Astrocyte (in vitro differentiated cells and primary cell): ENCODE measurements around the gene ZNRF1. TPM values are rescaled to one million over a fixed set of nuclear protein-coding genes. Genes with fewer than 3 reads are reported as not detected.

Experiments used
- DNase-seq: peaks from one replicate; pipeline ENCODE4 v3.0.0-alpha.2; 2010; ENCODE audit warnings: low read depth
- FAIRE-seq: peaks from 2 replicates; lab custom pipeline; 2011; peaks lifted over from hg19 to GRCh38; lab: Jason Lieb, UNC
- H2AFZ ChIP-seq: 2 replicates; pipeline ENCODE4 v1.6.0; 2012; ENCODE audit warnings: low read depth, low read length, inconsistent platforms
- H3K27ac ChIP-seq: 2 replicates; pipeline ENCODE4 v1.5.1; 2011; ENCODE audit warnings: low read depth, low read length, inconsistent platforms
- H3K27me3 ChIP-seq: 2 replicates; pipeline ENCODE4 v1.6.0; 2011; ENCODE audit warnings: low read length, inconsistent platforms; ENCODE audit not compliant: insufficient read depth
- H3K36me3 ChIP-seq: 2 replicates; pipeline ENCODE4 v1.5.1; 2011; ENCODE audit warnings: low read length, inconsistent platforms; ENCODE audit not compliant: insufficient read depth
- H3K4me1 ChIP-seq: 2 replicates; pipeline ENCODE4 v1.5.1; 2011; ENCODE audit warnings: low read length, inconsistent platforms; ENCODE audit not compliant: insufficient read depth
- H3K4me2 ChIP-seq: 2 replicates; pipeline ENCODE4 v1.6.0; 2012; ENCODE audit warnings: low read length, inconsistent platforms
- H3K4me3 ChIP-seq: 2 replicates; pipeline ENCODE4 v1.5.1; 2011; ENCODE audit warnings: low read depth, mild to moderate bottlenecking, low read length, inconsistent platforms; ENCODE audit not compliant: insufficient read depth
- H3K79me2 ChIP-seq: 2 replicates; pipeline ENCODE4 v1.6.0; 2012; ENCODE audit warnings: mild to moderate bottlenecking, low read length, inconsistent platforms; ENCODE audit not compliant: insufficient read depth
- H3K9ac ChIP-seq: 2 replicates; pipeline ENCODE4 v1.6.0; 2012; ENCODE audit warnings: mild to moderate bottlenecking, low read length, inconsistent platforms
- H3K9me3 ChIP-seq: 2 replicates; pipeline ENCODE4 v1.5.1; 2012; ENCODE audit warnings: low read depth, mild to moderate bottlenecking, low read length, inconsistent platforms; ENCODE audit not compliant: insufficient read depth
- H4K20me1 ChIP-seq: 2 replicates; pipeline ENCODE4 v1.6.0; 2012; ENCODE audit warnings: low read length, inconsistent platforms; ENCODE audit not compliant: insufficient read depth
- H3K27ac Mint-ChIP-seq: one replicate; pipeline ENCODE4 v1.8.0; 2021; ENCODE audit warnings: mild to moderate bottlenecking, mixed read lengths; ENCODE audit not compliant: unreplicated experiment
- H3K27me3 Mint-ChIP-seq: one replicate; pipeline ENCODE4 v1.8.0; 2021; ENCODE audit warnings: low read depth, mixed read lengths; ENCODE audit not compliant: unreplicated experiment
- H3K36me3 Mint-ChIP-seq: one replicate; pipeline ENCODE4 v1.8.0; 2021; ENCODE audit warnings: low read depth, mixed read lengths; ENCODE audit not compliant: unreplicated experiment
- H3K4me1 Mint-ChIP-seq: one replicate; pipeline ENCODE4 v1.8.0; 2021; ENCODE audit warnings: low read depth, mixed read lengths; ENCODE audit not compliant: unreplicated experiment
- H3K4me3 Mint-ChIP-seq: one replicate; pipeline ENCODE4 v1.8.0; 2021; ENCODE audit warnings: mild to moderate bottlenecking, moderate library complexity, mixed read lengths; ENCODE audit not compliant: unreplicated experiment
- H3K9me3 Mint-ChIP-seq: one replicate; pipeline ENCODE4 v1.8.0; 2021; ENCODE audit warnings: mild to moderate bottlenecking, mixed read lengths; ENCODE audit not compliant: unreplicated experiment
- CTCF ChIP-seq: IDR thresholded peaks from 2 replicates; pipeline ENCODE4 v1.5.1; 2011; ENCODE audit warnings: low read depth, mild to moderate bottlenecking, inconsistent platforms, low read length, moderate library complexity; ENCODE audit not compliant: insufficient read depth
- EZH2 ChIP-seq: IDR thresholded peaks from 2 replicates; pipeline ENCODE4 v1.6.1; 2012; ENCODE audit warnings: mild to moderate bottlenecking, low read length, inconsistent platforms; ENCODE audit not compliant: insufficient read depth
- total RNA-seq: library from RNA; stranded (reverse); gene quantifications from 2 replicates; pipeline ENCODE4 v1.2.1, GENCODE V29; 2021

Gene ZNRF1
- total RNA-seq, 1 donor from 2014 or later = 21.9 TPM

GRCh38 chr16:75092777-75093176, 94.0 kb downstream of the ZNRF1 start:
- Histone ChIP-seq H3K27me3 (no peaks in the 10 kb centered on the region), H3K36me3 (peaks cover 2% of the 10 kb centered on the region), H2AFZ (no peak overlapping the region), H4K20me1 (peaks cover 76% of the 10 kb centered on the region), H3K9ac (no peak overlapping the region), H3K4me3 (no peak overlapping the region), H3K9me3 (no peaks in the 10 kb centered on the region), H3K79me2 (peaks cover 42% of the 10 kb centered on the region), H3K27ac (no peak overlapping the region), H3K4me1 (no peaks in the 10 kb centered on the region), H3K4me2 (no peak overlapping the region)
- H3K27me3 Mint-ChIP-seq = no peaks in the 10 kb centered on the region
- peaks cover 6% of the 10 kb centered on the region for H3K36me3 Mint-ChIP-seq
- H3K27ac Mint-ChIP-seq = no peak overlapping the region
- FAIRE-seq = no peak
- H3K4me1 Mint-ChIP-seq = peaks cover 4% of the 10 kb centered on the region
- TF ChIP-seq CTCF = no peak
- TF ChIP-seq EZH2 = no peak
- H3K9me3 Mint-ChIP-seq = no peaks in the 10 kb centered on the region
- DNase-seq = no peak
- no peak overlapping the region for H3K4me3 Mint-ChIP-seq

DNA sequence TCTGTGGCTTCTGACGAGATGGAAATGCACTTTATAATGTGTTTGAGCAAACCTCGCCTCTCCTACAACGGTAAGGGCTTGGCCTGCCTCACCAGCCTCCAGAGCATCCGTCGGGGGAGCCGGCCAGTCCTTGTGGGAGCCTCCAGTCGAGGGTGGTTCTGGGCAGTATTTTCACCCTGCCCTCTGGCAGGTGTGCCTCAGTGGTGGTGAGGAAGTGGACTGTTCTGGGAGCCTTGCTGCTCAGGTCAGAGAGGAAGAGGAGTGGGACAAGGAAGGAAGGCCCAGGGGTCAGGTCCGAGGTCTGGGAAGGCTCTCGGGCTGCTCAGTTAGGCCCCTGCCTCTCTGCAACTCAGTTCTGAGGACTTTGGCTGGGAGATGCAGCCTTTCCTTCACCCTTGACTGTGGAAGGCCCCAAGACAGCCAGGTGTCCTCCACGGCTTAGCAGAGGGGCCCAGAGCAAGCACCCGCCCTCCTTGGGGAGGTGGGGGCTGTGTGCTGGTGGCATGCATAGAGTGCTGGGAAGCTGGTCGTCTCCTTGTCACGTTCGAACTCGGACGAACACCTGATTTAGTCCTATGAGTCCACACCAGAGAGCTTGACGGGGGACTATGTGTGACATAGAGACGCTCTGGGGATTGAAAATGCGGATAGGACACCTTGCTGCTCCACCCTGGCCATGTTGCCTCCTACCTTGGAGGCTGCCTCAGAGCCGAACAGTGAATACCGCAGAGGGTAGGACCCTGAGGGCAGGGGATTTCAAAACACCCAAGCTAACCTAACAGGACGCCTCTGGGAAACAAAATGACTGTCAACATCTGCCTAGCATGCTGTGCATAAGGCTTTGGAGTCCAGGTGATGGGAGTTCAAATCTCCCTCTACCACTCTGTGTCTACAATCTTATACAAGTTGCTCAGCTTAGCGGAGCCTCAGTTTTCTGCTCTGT, 95.0 kb downstream of the ZNRF1 start:
- peaks cover 6% of the 10 kb centered on the region for H3K36me3 Mint-ChIP-seq
- no peak for FAIRE-seq

More for the DNA sequence above, 95.0 kb downstream of the ZNRF1 start:
- Mint-ChIP-seq H3K27me3 (no peaks in the 10 kb centered on the region), H3K4me1 (peaks cover 2% of the 10 kb centered on the region), H3K9me3 (no peaks in the 10 kb centered on the region), H3K27ac (no peak overlapping the region), H3K4me3 (no peak overlapping the region)
- Histone ChIP-seq H3K9me3 (no peaks in the 10 kb centered on the region), H3K4me3 (no peak overlapping the region), H3K36me3 (peaks cover 2% of the 10 kb centered on the region), H2AFZ (no peak overlapping the region), H3K27ac (no peak overlapping the region), H3K4me1 (no peaks in the 10 kb centered on the region), H3K79me2 (peaks cover 31% of the 10 kb centered on the region), H3K9ac (no peak overlapping the region), H3K27me3 (no peaks in the 10 kb centered on the region), H3K4me2 (no peak overlapping the region), H4K20me1 (peaks cover 76% of the 10 kb centered on the region)
- TF ChIP-seq CTCF = no peak
- TF ChIP-seq EZH2 = no peak
- no peak for DNase-seq
